Measurements from ENCODE around the gene SMG5.

Gene SMG5

DNA sequence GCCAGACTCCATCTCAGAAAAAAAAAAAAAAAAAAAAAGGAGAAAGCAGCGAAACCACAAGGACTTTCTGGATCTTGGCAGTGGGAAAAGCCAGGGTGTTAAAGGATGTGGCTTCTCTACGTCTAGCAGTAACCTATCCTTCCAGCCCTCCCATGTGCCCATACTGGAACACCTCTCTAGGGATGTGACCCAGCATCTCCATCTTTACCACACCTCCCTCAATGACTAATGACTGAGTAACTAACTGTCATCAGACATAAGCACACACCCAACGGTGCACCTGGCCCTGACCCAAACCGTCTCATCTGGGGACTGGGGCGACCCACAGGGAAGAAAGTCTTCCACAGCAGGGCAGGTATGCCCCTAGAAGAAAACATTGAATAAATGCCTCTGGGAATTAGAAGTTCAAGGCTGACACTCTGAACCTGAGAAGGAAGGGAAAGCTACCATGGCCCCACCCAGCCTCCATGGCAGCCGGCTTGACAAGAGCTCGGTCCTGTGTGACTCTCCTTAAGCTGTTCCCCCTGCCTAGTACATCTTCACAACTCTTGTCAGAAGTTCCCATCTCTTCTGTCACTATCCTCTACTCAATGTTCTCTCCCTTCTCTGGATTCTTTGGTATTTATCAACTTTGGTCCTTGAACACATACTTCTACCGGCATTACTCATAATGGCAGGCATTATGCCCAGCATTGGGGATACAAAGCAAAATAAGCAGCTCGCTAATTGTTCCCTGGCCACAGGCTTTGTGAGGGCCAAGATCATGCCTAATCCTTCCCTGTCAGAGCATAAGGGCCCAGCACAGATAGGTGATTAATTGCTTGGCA, 20.0 kb downstream of the SMG5 start:
- Histone ChIP-seq H3K36me3 (ENCODE audit: insufficient read depth, low read length) (peaks cover 58% of the 10 kb centered on the region), H3K9ac (ENCODE audit: low read depth, low read length) (no peak overlapping the region), H3K4me1 (ENCODE audit: insufficient read depth, low read length) (no peaks in the 10 kb centered on the region), H3K9me3 (ENCODE audit: control insufficient read depth, insufficient read depth, low read length) (no peaks in the 10 kb centered on the region)

DNA sequence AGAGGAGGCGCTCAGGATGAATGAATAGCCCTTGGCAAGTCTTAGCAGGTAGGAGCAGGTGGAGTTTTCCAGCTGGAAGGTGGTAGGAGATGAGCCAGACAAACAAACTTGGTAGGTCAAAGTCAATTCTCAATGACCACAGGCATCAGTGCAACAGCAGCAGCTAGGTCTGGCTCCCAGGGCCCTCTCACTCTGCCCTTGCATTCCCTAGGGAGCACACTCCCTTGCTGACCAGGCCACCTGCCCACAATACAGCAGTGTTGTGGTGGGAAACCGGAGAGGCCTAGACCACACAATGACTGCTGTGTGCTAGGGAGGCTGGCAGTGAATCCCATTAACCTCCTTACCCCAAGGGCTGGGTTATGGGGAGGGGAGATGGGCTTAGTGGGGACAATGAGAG, 21.7 kb downstream of the SMG5 start:
- Histone ChIP-seq H3K36me3 (ENCODE audit: insufficient read depth, low read length) (peaks cover 64% of the 10 kb centered on the region), H3K9me3 (ENCODE audit: control insufficient read depth, insufficient read depth, low read length) (no peaks in the 10 kb centered on the region), H3K4me1 (ENCODE audit: insufficient read depth, low read length) (no peaks in the 10 kb centered on the region), H3K9ac (ENCODE audit: low read depth, low read length) (no peak overlapping the region)

DNA sequence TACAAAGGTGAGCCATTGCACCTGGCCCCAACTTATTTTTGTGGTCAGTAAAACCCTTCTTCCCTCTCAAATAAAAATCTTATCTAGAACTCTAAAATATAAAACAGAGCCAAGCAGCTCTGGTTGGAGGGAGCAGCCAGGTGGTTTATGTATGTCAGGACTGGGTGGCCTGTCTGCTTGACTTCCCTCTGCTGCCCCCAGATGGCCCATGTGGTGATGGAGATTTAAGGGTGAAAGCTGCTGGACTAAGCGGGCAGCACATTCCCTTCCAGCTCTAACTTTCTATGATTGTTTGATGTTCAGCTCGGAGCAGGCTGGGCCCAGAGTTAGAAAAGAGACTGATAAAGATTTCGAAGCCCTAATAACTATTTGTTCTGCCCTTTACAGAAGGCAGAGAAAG, 22.8 kb downstream of the SMG5 start:
- H3K4me1 ChIP-seq (ENCODE audit: insufficient read depth, low read length): no peaks in the 10 kb centered on the region
- H3K9me3 ChIP-seq (ENCODE audit: control insufficient read depth, insufficient read depth, low read length): no peaks in the 10 kb centered on the region
- H3K9ac ChIP-seq (ENCODE audit: low read depth, low read length): no peak overlapping the region
- peaks cover 60% of the 10 kb centered on the region for H3K36me3 ChIP-seq (ENCODE audit: insufficient read depth, low read length)

- Histone ChIP-seq H3K9me3 (ENCODE audit: control insufficient read depth, insufficient read depth, low read length) (no peaks in the 10 kb centered on the region), H3K4me1 (ENCODE audit: insufficient read depth, low read length) (no peaks in the 10 kb centered on the region), H3K9ac (ENCODE audit: low read depth, low read length) (no peak overlapping the region), H3K36me3 (ENCODE audit: insufficient read depth, low read length) (peaks cover 60% of the 10 kb centered on the region)
Measured at GRCh38 chr1:156258859-156259258, 23.8 kb downstream of the SMG5 start.

GRCh38 chr1:156257711-156258110, 24.9 kb downstream of the SMG5 start:
- Histone ChIP-seq H3K9me3 (ENCODE audit: control insufficient read depth, insufficient read depth, low read length) (no peaks in the 10 kb centered on the region), H3K36me3 (ENCODE audit: insufficient read depth, low read length) (peaks cover 57% of the 10 kb centered on the region), H3K4me1 (ENCODE audit: insufficient read depth, low read length) (no peaks in the 10 kb centered on the region), H3K9ac (ENCODE audit: low read depth, low read length) (no peak overlapping the region)

GRCh38 chr1:156253634-156254033, 29.0 kb downstream of the SMG5 start:
- peaks cover 38% of the 10 kb centered on the region for H3K36me3 ChIP-seq (ENCODE audit: insufficient read depth, low read length)
- no peaks in the 10 kb centered on the region for H3K4me1 ChIP-seq (ENCODE audit: insufficient read depth, low read length)
- no peaks in the 10 kb centered on the region for H3K9me3 ChIP-seq (ENCODE audit: control insufficient read depth, insufficient read depth, low read length)
- no peak overlapping the region for H3K9ac ChIP-seq (ENCODE audit: low read depth, low read length)

DNA sequence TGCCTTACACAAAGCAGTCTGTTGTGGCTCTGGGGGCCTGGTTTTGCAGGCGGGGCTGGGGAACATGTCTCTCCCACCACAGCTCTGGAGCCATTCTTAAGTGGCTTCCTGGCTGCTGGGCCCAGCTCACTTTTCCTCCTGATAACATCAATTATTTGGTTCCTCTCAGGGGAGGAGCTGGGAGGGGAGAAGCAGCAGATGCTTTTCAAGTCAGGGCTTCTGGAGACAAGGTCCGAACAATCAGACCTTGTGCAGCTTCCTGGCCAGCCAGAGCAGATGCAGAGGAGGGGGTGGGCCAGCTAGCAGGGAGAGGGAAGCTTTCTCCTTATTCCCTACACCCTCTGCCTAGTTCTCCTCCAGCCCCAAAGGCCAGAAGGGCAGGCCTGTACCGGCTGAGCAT, 31.1 kb downstream of the SMG5 start:
- no peak overlapping the region for H3K9ac ChIP-seq (ENCODE audit: low read depth, low read length)
- H3K4me1 ChIP-seq (ENCODE audit: insufficient read depth, low read length): peaks cover 6% of the 10 kb centered on the region; the same call in 1 of the 2 replicates
- no peaks in the 10 kb centered on the region for H3K9me3 ChIP-seq (ENCODE audit: control insufficient read depth, insufficient read depth, low read length)
- peaks cover 21% of the 10 kb centered on the region for H3K36me3 ChIP-seq (ENCODE audit: insufficient read depth, low read length)

DNA sequence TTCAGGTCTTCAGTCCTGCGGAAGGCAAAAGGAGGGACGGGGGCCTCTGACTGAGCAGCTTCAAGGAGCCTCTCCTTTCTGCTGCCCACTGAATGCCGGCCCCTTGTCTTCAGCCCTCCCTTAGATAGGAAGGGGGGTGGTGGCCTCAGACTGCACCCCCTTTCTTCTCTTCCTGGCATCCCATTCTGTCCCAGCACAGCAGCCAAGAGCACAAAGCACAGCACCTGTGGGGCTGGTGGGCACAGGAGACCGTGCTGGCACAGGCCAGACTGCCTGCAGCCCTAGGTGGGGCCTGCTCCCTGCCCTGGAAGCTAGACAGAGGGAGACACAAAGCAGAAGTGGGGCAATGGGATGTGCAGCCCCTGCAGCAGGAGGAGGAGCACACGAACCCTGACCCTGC, 33.0 kb downstream of the SMG5 start:
- Histone ChIP-seq H3K4me1 (ENCODE audit: insufficient read depth, low read length) (peaks cover 6% of the 10 kb centered on the region; the same call in 1 of the 2 replicates), H3K9ac (ENCODE audit: low read depth, low read length) (no peak overlapping the region), H3K36me3 (ENCODE audit: insufficient read depth, low read length) (peaks cover 11% of the 10 kb centered on the region), H3K9me3 (ENCODE audit: control insufficient read depth, insufficient read depth, low read length) (no peaks in the 10 kb centered on the region)

DNA sequence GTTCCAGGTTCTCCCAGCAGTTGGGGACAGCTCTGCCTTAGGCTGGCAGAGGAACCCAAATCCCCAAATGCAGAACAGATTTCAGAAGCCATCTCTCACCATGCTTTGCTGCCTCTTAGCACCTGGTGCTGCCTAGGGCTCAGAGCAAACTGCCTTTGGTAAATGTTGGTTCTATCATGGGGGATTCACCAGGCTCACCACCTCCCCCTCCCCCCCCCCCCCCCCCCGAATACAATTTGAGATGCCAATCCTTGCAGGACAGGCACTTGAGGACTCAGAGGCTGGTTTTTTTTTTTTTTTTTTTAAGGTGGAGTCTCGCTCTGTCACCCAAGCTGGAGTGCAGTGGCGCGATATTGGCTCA, 34.3 kb downstream of the SMG5 start:
- Histone ChIP-seq H3K9ac (ENCODE audit: low read depth, low read length) (no peak overlapping the region), H3K36me3 (ENCODE audit: insufficient read depth, low read length) (peaks cover 10% of the 10 kb centered on the region), H3K4me1 (ENCODE audit: insufficient read depth, low read length) (peaks cover 6% of the 10 kb centered on the region; the same call in 1 of the 2 replicates), H3K9me3 (ENCODE audit: control insufficient read depth, insufficient read depth, low read length) (no peaks in the 10 kb centered on the region)

DNA sequence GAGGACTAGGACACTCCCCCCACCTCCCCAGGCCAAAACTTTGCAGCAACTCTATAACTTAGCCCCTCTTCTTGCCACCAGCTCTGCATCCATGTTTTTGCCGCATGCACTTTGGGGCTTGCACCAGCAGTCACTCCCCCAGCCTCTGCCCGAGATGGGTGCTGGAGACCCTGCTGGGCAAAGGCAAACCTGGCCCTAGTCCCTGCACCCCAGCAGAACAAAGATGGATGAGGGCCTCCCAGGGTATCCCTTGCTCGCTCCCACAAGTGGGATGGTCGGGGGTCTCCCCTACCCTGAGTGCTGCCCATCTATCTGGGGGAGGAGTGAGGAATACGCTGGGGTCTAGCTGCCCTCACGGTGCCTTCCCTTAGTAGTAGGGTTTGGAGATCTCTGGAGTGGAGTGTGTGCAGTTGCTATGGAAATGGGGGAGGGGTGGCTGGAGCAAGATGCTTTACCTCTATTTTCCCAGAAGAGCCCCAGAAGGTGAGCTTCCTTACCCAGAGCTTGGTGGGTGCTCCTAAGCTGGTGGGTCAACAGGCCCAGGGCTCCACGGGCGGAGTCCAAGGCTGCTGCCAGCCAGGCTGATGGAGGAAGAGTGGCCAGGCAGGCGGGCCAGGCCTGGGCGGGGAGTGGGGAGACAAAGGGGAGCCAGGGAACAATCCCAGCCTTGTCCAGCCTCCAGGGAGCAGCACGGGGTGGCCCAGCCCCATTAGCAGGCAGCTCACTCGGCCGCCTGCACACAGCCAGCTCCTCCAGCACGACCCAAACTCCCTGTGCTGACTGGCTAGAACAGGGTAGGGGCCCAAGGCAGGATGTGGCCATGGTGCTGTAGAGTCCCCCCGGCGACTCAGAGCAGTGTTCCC, 34.9 kb downstream of the SMG5 start, which contains the start of gene PAQR6:
Gene PAQR6 (minus strand): TSS at position 597 of the 863 bp plus-strand sequence. CDS start 1,325 bp downstream, outside the sequence.
- H3K9ac ChIP-seq (ENCODE audit: low read depth, low read length): no peak within 1 kb of the TSS
- peaks cover 6% of the 10 kb centered on the region for H3K36me3 ChIP-seq (ENCODE audit: insufficient read depth, low read length)
- H3K9me3 ChIP-seq (ENCODE audit: control insufficient read depth, insufficient read depth, low read length): no peaks in the 10 kb centered on the region
- peaks cover 6% of the 10 kb centered on the region; the same call in 1 of the 2 replicates for H3K4me1 ChIP-seq (ENCODE audit: insufficient read depth, low read length)

- Histone ChIP-seq H3K9ac (ENCODE audit: low read depth, low read length) (no peak overlapping the region), H3K4me1 (ENCODE audit: insufficient read depth, low read length) (peaks cover 6% of the 10 kb centered on the region; the same call in 1 of the 2 replicates), H3K36me3 (ENCODE audit: insufficient read depth, low read length) (peaks cover under 1% of the 10 kb centered on the region; the same call in 1 of the 2 replicates), H3K9me3 (ENCODE audit: control insufficient read depth, insufficient read depth, low read length) (no peaks in the 10 kb centered on the region)
Measured at GRCh38 chr1:156246781-156247459, 35.7 kb downstream of the SMG5 start.

- H3K9me3 ChIP-seq (ENCODE audit: control insufficient read depth, insufficient read depth, low read length): no peaks in the 10 kb centered on the region
- H3K36me3 ChIP-seq (ENCODE audit: insufficient read depth, low read length): no peaks in the 10 kb centered on the region; the same call in 1 of the 2 replicates
- peaks cover 7% of the 10 kb centered on the region; the same call in 1 of the 2 replicates for H3K4me1 ChIP-seq (ENCODE audit: insufficient read depth, low read length)
- no peak overlapping the region for H3K9ac ChIP-seq (ENCODE audit: low read depth, low read length)
Measured at GRCh38 chr1:156246241-156246780, 36.3 kb downstream of the SMG5 start.

DNA sequence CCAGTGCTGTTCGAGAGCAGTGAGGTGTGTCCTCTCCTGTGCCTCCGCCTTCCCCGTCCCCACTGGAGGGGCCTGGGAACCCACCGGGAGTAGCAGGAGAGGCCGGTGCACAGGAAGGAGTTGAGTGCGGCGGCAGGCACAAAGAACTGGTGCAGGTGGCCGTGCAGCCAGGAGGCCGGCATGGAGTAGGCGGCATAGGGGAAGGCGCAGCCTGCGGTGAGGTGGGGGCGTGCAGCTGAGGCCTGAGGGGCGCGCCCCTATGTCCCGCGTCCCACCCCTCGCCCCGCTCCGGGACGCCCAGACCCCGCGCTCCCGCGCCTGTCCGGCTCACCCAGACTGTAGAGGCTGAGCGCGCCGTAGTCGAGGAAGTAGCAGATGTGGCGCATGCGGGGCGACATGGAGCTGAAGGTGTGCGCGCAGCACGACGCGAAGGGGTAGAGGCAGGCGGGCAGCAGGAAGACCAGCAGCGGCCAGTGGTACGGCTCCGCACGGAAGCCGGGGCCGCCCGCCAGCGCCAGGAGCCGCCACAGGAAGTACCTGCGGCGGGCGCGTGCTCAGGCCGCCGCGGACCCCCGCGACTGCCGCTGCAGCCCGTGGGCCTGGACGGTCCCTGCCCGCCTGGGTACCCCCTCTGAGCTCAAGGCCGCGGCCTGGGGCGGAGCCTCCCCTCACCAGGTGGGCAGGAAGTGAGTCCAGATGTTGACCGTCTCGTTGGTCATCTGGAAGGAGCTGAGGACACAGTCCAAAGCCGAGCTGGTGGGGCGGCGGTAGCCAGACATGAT, 37.0 kb downstream of the SMG5 start:
- Histone ChIP-seq H3K9ac (ENCODE audit: low read depth, low read length) (peak overlapping the region; percentile 27; the same call in 1 of the 2 replicates), H3K4me1 (ENCODE audit: insufficient read depth, low read length) (peaks cover 13% of the 10 kb centered on the region; the same call in 1 of the 2 replicates), H3K9me3 (ENCODE audit: control insufficient read depth, insufficient read depth, low read length) (no peaks in the 10 kb centered on the region), H3K36me3 (ENCODE audit: insufficient read depth, low read length) (no peaks in the 10 kb centered on the region)

All from ES-I3 (cell line).